WTC11 (cell line): Measurements from ENCODE around the gene GPNMB. TPM values are rescaled to one million over a fixed set of nuclear protein-coding genes. Genes with fewer than 3 reads are reported as not detected.
A peak's percentile ranks its signal among the peaks of the same experiment; 100 is the strongest.

Experiments
- ATAC-seq: fragments of 200-7000 bp; cut with Tn5 transposase; 2 replicates; pipeline ENCODE4 v1.10.0; 2021; ENCODE audit warnings: mild to moderate bottlenecking, moderate library complexity
- CTCF ChIA-PET: fragments of 300-600 bp; sonication (Branson Sonifier 250); formaldehyde crosslinking; loops from one replicate; lab custom pipeline; 2021; ENCODE audit warnings: antibody characterized with exemption; lab: Charles Lee
- POLR2A ChIA-PET: fragments of 350-600 bp; sonication (Branson Sonifier 250); formaldehyde crosslinking; loops from one replicate; lab custom pipeline; 2021; ENCODE audit warnings: antibody characterized with exemption; lab: Charles Lee
- DNase-seq: peaks from one replicate; pipeline ENCODE4 v3.0.0; 2021; ENCODE audit warnings: low spot score
- H3K27ac Mint-ChIP-seq: 2 replicates; pipeline ENCODE4 v1.8.0; 2021; ENCODE audit warnings: mixed read lengths
- H3K27me3 Mint-ChIP-seq: 2 replicates; pipeline ENCODE4 v1.8.0; 2021; ENCODE audit warnings: low read depth, mild to moderate bottlenecking, moderate library complexity, mixed read lengths
- H3K36me3 Mint-ChIP-seq: 2 replicates; pipeline ENCODE4 v1.8.0; 2021; ENCODE audit warnings: mixed read lengths
- H3K4me1 Mint-ChIP-seq: 2 replicates; pipeline ENCODE4 v1.8.0; 2022; ENCODE audit warnings: mixed read lengths
- H3K4me3 Mint-ChIP-seq: 2 replicates; pipeline ENCODE4 v1.8.0; 2021; ENCODE audit warnings: mild to moderate bottlenecking, moderate library complexity, mixed read lengths
- H3K9me3 Mint-ChIP-seq: 2 replicates; pipeline ENCODE4 v1.8.0; 2021; ENCODE audit warnings: mixed read lengths
- ATF3 ChIP-seq: sonication (generic); formaldehyde crosslinking; conservative IDR thresholded peaks from 2 replicates; pipeline ENCODE4 v1.8.1; 2022; ENCODE audit warnings: mild to moderate bottlenecking, missing genetic modification reagents
- E2F5 ChIP-seq: sonication (generic); formaldehyde crosslinking; IDR thresholded peaks from 2 replicates; pipeline ENCODE4 v1.8.1; 2022; ENCODE audit warnings: mild to moderate bottlenecking, moderate library complexity, missing genetic modification reagents
- ELF4 ChIP-seq: sonication (generic); formaldehyde crosslinking; IDR thresholded peaks from 2 replicates; pipeline ENCODE4 v1.8.1; 2022; ENCODE audit warnings: low read depth, mild to moderate bottlenecking, moderate library complexity, missing genetic modification reagents
- HMGA2 ChIP-seq: fragments of 250-450 bp; sonication (Bioruptor Pico); IDR thresholded peaks from 2 replicates; pipeline ENCODE4 v1.4.0; 2021; ENCODE audit warnings: mild to moderate bottlenecking, moderate library complexity
- JAZF1 ChIP-seq: fragments of 250-450 bp; sonication (Bioruptor Pico); IDR thresholded peaks from 2 replicates; pipeline ENCODE4 v1.9.0; 2021; ENCODE audit warnings: moderate library complexity, mild to moderate bottlenecking, inconsistent platforms
- JUN ChIP-seq: sonication (generic); formaldehyde crosslinking; IDR thresholded peaks from 2 replicates; pipeline ENCODE4 v1.8.0; 2023; ENCODE audit warnings: mild to moderate bottlenecking, missing genetic modification reagents
- MXD4 ChIP-seq: fragments of 250-450 bp; sonication (Bioruptor Pico); IDR thresholded peaks from 2 replicates; pipeline ENCODE4 v1.8.0; 2021; ENCODE audit warnings: mild to moderate bottlenecking, moderate library complexity, borderline replicate concordance
- MYBL2 ChIP-seq: sonication (generic); formaldehyde crosslinking; IDR thresholded peaks from 2 replicates; pipeline ENCODE4 v1.8.1; 2023; ENCODE audit warnings: mild to moderate bottlenecking, moderate library complexity, missing genetic modification reagents
- NR1H2 ChIP-seq: sonication (generic); formaldehyde crosslinking; IDR thresholded peaks from 2 replicates; pipeline ENCODE4 v1.9.0; 2021; ENCODE audit warnings: mild to moderate bottlenecking, moderate library complexity, missing genetic modification reagents
- NR2C2 ChIP-seq: sonication (generic); formaldehyde crosslinking; IDR thresholded peaks from 2 replicates; pipeline ENCODE4 v1.8.0; 2022; ENCODE audit warnings: mild to moderate bottlenecking, missing genetic modification reagents
- PREB ChIP-seq: sonication (generic); formaldehyde crosslinking; IDR thresholded peaks from 2 replicates; pipeline ENCODE4 v1.8.1; 2022; ENCODE audit warnings: mild to moderate bottlenecking, missing genetic modification reagents, moderate library complexity, borderline replicate concordance
- RELA ChIP-seq: sonication (generic); formaldehyde crosslinking; IDR thresholded peaks from 2 replicates; pipeline ENCODE4 v1.8.1; 2022; ENCODE audit warnings: missing genetic modification reagents, mild to moderate bottlenecking, borderline replicate concordance
- SMAD3 ChIP-seq: sonication (generic); formaldehyde crosslinking; IDR thresholded peaks from 2 replicates; pipeline ENCODE4 v1.8.0; 2022; ENCODE audit warnings: missing genetic modification reagents, mild to moderate bottlenecking, borderline replicate concordance
- TEAD1 ChIP-seq: sonication (generic); formaldehyde crosslinking; IDR thresholded peaks from 2 replicates; pipeline ENCODE4 v1.8.0; 2022; ENCODE audit warnings: mild to moderate bottlenecking, missing genetic modification reagents
- ZMAT4 ChIP-seq: fragments of 250-450 bp; sonication (Bioruptor Pico); IDR thresholded peaks from 2 replicates; pipeline ENCODE4 v1.9.0; 2021; ENCODE audit warnings: mild to moderate bottlenecking
- ZNF423 ChIP-seq: fragments of 250-450 bp; sonication (Bioruptor Pico); IDR thresholded peaks from 2 replicates; pipeline ENCODE4 v2.1.2; 2022; ENCODE audit warnings: mild to moderate bottlenecking, moderate library complexity
- ZNF425 ChIP-seq: fragments of 250-450 bp; sonication (Bioruptor Pico); conservative IDR thresholded peaks from 2 replicates; pipeline ENCODE4 v1.9.0; 2021; ENCODE audit warnings: mild to moderate bottlenecking
- ZNF532 ChIP-seq: fragments of 250-450 bp; sonication (Bioruptor Pico); IDR thresholded peaks from 2 replicates; pipeline ENCODE4 v1.9.0; 2021; ENCODE audit warnings: mild to moderate bottlenecking, borderline replicate concordance
- total RNA-seq: library from RNA; stranded (reverse); gene quantifications from 3 replicates; pipeline ENCODE4 v1.2.3, GENCODE V29; 2021

GPNMB gene
- total RNA-seq, 1 experiment from 2014 or later: 1.1 TPM

GRCh38 chr7:23298141-23298881, 51.7 kb downstream of the GPNMB start:
- CTCF ChIA-PET: interaction anchor here (1.5 to 2.1 kb wide), 1 partner anchor 25 kb away, joined by 6 to 20 read pairs; no protein-coding TSS in a partner anchor
- peak overlapping the region; percentile 91 for H3K4me3 Mint-ChIP-seq
- peak; percentile 7; the same call in 1 of the 2 replicates for ATAC-seq

More at GRCh38 chr7:23298141-23298881, 51.7 kb downstream of the GPNMB start:
- Mint-ChIP-seq H3K27ac (peak overlapping the region; percentile 93), H3K36me3 (peaks cover 17% of the 10 kb centered on the region), H3K4me1 (peaks cover 16% of the 10 kb centered on the region), H3K9me3 (no peaks in the 10 kb centered on the region), H3K27me3 (peaks cover 13% of the 10 kb centered on the region)
- TF ChIP-seq TEAD1 (CRISPR knock-in tag) (no peak), SMAD3 (no peak), E2F5 (CRISPR knock-in tag) (no peak), PREB (CRISPR knock-in tag) (no peak), MYBL2 (CRISPR knock-in tag) (no peak), ZNF423 (CRISPR knock-in tag) (no peak), MXD4 (no peak), JUN (no peak), NR1H2 (no peak), JAZF1 (no peak), NR2C2 (no peak), ZMAT4 (CRISPR knock-in tag) (no peak), ZNF532 (CRISPR knock-in tag) (no peak), HMGA2 (CRISPR knock-in tag) (no peak), ELF4 (no peak), RELA (CRISPR knock-in tag) (no peak), ZNF425 (CRISPR knock-in tag) (no peak), ATF3 (CRISPR knock-in tag) (no peak)
- POLR2A ChIA-PET: interaction anchor here (0.5 to 0.6 kb wide), 4 partner anchors 84 to 186 kb away, joined by 3 to 8 read pairs (median 4); no protein-coding TSS in a partner anchor
- no peak for DNase-seq
